ENCODE data around the gene ZNF320. TPM values are rescaled to one million over a fixed set of nuclear protein-coding genes. Genes with fewer than 3 reads are reported as not detected.
"Not testable (repeated sequence)": the region's sequence is repeated elsewhere in the genome, so short reads cannot be mapped to it uniquely, and the experiment has no call there.

Gene ZNF320
- total RNA-seq, 1 donor from 2014 or later, result 41.5 TPM

DNA sequence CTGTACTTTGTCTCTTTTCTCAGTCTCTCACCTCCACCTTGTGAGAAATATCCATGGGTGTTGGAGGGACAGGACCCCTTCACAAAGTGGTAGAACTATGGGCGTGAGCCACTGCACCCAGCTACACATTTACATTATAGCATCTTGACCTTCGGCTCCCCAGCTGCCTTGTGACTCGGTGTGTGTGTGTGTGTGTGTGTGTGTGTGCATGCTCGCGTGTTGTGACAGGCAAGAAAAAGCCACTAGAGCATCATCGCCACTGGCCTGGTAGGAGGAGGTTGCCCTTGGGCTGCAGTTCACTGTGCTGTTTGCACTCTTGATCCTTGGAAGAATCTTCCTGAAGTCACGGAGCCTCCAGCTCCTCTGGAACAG is 39.5 kb upstream of the ZNF320 start:
- H3K36me3 Mint-ChIP-seq, result peaks cover 4% of the 10 kb centered on the region
- no peaks in the 10 kb centered on the region for H3K9me3 Mint-ChIP-seq
- H3K4me1 Mint-ChIP-seq, result peaks cover 61% of the 10 kb centered on the region
- H3K4me3 Mint-ChIP-seq, result peak overlapping the region; percentile 1
- TF ChIP-seq, protein P1, sequence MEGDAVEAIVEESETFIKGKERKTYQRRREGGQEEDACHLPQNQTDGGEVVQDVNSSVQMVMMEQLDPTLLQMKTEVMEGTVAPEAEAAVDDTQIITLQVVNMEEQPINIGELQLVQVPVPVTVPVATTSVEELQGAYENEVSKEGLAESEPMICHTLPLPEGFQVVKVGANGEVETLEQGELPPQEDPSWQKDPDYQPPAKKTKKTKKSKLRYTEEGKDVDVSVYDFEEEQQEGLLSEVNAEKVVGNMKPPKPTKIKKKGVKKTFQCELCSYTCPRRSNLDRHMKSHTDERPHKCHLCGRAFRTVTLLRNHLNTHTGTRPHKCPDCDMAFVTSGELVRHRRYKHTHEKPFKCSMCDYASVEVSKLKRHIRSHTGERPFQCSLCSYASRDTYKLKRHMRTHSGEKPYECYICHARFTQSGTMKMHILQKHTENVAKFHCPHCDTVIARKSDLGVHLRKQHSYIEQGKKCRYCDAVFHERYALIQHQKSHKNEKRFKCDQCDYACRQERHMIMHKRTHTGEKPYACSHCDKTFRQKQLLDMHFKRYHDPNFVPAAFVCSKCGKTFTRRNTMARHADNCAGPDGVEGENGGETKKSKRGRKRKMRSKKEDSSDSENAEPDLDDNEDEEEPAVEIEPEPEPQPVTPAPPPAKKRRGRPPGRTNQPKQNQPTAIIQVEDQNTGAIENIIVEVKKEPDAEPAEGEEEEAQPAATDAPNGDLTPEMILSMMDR (IDR thresholded peaks at IDR 0.05; ENCODE audit: unreplicated experiment), result no peak
- H3K27me3 Mint-ChIP-seq (ENCODE audit: low read depth), result no peaks in the 10 kb centered on the region
- no peak for DNase-seq (ENCODE audit: low spot score in 2 of 2, unreplicated experiment in 2 of 2)
- peak overlapping the region; percentile 81 for H3K27ac Mint-ChIP-seq

DNA sequence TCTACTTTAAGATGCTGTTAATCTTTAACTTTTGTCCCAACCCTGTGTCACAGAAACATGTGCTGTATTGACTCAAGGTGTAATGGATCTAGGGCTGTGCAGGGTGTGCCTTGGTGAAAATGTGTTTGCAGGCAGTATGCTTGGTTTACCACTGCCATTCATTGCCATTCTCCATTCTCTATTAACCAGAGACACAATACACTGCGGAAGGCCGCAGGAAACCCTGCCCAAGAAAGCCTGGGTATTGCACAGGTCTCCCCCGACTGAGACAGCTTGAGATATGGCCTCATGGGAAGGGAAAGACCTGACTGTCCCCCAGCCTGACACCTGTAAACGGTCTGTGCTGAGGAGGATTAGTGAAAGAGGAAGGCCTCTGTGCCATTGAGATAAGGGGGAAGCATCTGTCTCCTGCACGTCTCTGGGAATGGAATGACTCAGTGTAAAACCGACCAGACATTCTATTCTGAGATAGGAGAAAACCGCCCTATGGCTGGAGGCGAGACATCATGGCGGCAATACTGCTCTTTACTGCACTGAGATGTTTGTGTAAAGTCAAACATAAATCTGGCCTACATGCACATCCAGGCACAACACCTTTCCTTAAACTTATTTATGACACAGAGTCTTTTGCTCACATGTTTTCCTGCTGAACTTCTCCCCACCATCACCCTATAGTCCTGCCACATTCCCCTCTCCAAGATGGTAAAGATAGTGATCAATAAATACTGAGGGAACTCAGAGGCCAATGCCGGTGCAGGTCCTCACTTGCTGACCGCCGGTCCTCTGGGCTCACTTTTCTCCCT is 38.9 kb upstream of the ZNF320 start:
- TF ChIP-seq, protein P1 (IDR thresholded peaks at IDR 0.05; ENCODE audit: unreplicated experiment), result no peak
- DNase-seq (ENCODE audit: low spot score in 2 of 2, unreplicated experiment in 2 of 2), result no peak
- peaks cover 5% of the 10 kb centered on the region for H3K36me3 Mint-ChIP-seq
- peak overlapping the region; percentile 22 for H3K4me3 Mint-ChIP-seq
- peaks cover 56% of the 10 kb centered on the region for H3K4me1 Mint-ChIP-seq
- H3K9me3 Mint-ChIP-seq, result no peaks in the 10 kb centered on the region
- peak overlapping the region; percentile 81 for H3K27ac Mint-ChIP-seq
- no peaks in the 10 kb centered on the region for H3K27me3 Mint-ChIP-seq (ENCODE audit: low read depth)

GRCh38 chr19:52935434-52935833 is 38.0 kb upstream of the ZNF320 start:
- Mint-ChIP-seq H3K4me3 (no peak overlapping the region), H3K27ac (peak overlapping the region; percentile 81), H3K9me3 (no peaks in the 10 kb centered on the region), H3K27me3 (ENCODE audit: low read depth) (no peaks in the 10 kb centered on the region), H3K36me3 (peaks cover 5% of the 10 kb centered on the region), H3K4me1 (peaks cover 47% of the 10 kb centered on the region)
- no peak for DNase-seq (ENCODE audit: low spot score in 2 of 2, unreplicated experiment in 2 of 2)
- TF ChIP-seq, protein P1 (IDR thresholded peaks at IDR 0.05; ENCODE audit: unreplicated experiment), result no peak

DNA sequence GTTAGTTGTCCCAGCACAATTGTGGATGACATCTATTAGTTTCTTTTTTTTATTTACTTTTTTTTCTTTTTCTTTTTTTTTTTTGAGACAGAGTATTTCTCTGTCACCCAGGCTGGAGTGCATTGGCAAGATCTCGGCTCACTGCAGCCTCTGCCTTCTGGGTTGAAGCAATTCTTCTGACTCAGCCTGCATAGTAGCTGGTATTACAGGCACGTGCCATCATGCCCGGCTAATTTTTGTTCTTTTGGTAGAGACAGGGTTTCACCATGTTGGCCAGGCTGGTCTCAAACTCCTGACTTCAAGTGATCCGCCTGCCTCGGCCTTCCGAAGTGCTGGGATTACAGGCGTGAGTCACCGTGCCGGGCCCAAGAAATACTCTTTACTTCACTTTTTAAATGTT is 27.2 kb upstream of the ZNF320 start:
- not testable (repeated sequence) for H3K4me3 Mint-ChIP-seq; DNase-seq (ENCODE audit: low spot score in 2 of 2, unreplicated experiment in 2 of 2)

DNA sequence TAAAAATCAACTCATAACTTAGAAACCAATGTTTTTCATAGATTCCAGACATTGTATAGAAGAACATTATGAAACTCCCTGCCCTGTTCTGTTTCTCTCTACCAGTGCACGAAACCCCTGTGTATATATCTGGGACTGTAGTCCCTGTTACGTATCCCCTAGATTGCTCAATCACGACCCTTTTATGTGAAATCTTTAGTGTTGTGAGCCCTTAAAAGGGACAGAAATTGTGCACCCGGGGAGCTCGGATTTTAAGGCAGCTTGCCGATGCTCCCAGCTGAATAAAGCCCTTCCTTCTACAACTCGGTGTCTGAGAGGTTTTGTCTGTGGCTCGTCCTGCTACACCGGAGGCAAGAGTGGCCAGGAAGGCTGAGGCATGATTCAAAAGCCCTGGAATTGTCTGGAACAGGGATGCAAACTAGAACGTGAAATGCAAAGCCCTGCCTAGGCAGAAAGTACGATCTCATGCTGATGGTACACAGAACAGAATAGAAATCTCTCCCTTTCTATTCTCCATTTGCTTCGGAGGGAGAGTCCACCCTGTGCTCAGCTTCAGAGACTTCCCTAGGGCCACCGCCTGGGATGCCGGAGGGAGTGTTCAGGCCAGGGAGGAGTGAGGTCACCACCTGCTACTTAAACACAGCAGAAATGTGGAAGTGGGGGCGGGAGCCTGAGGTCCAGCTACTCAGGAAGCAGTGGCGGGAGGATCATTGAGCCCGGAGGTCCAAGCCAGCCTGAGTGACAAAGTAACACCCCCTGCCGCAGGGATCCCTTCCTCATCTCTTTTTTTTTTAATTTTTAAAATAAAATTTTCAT is 26.6 kb upstream of the ZNF320 start:
- Mint-ChIP-seq H3K27ac (peak overlapping the region; percentile 99), H3K36me3 (peaks cover 16% of the 10 kb centered on the region), H3K27me3 (ENCODE audit: low read depth) (no peaks in the 10 kb centered on the region), H3K4me1 (peaks cover 32% of the 10 kb centered on the region), H3K4me3 (peak overlapping the region; percentile 97), H3K9me3 (no peaks in the 10 kb centered on the region)
- DNase-seq (ENCODE audit: low spot score in 2 of 2, unreplicated experiment in 2 of 2), result no peak
- TF ChIP-seq, protein P1 (IDR thresholded peaks at IDR 0.05; ENCODE audit: unreplicated experiment), result no peak

More for the DNA sequence above, 27.2 kb upstream of the ZNF320 start:
- H3K27me3 Mint-ChIP-seq (ENCODE audit: low read depth); H3K9me3 Mint-ChIP-seq: not testable (repeated sequence)
- Mint-ChIP-seq H3K27ac (peak overlapping the region; percentile 76), H3K36me3 (peaks cover 20% of the 10 kb centered on the region), H3K4me1 (peaks cover 32% of the 10 kb centered on the region)

Measured in mesothelial cell of epicardium (in vitro differentiated cells).